Trophoblast cell (in vitro differentiated cells and primary cell): Measurements from ENCODE around the gene MED13L.
A peak's percentile ranks its signal among the peaks of the same experiment; 100 is the strongest.

Experiments
- DNase-seq, 2 donors: peaks; one replicate each; pipeline ENCODE4 v3.0.0-alpha.2; 2016
- H2AFZ ChIP-seq: 2 replicates; pipeline ENCODE4 v1.6.1; 2013; ENCODE audit warnings: low read length, moderate library complexity, mild to moderate bottlenecking; ENCODE audit not compliant: insufficient read depth, poor library complexity
- H2AK5ac ChIP-seq: 2 replicates; pipeline ENCODE4 v1.6.1; 2013; ENCODE audit warnings: mild to moderate bottlenecking, low read length
- H2BK120ac ChIP-seq: 2 replicates; pipeline ENCODE4 v1.6.1; 2013; ENCODE audit warnings: low read length, mild to moderate bottlenecking, moderate library complexity; ENCODE audit not compliant: insufficient read depth, poor library complexity
- H2BK12ac ChIP-seq: 2 replicates; pipeline ENCODE4 v1.6.1; 2013; ENCODE audit warnings: mild to moderate bottlenecking, low read length, moderate library complexity
- H2BK5ac ChIP-seq: 2 replicates; pipeline ENCODE4 v1.6.1; 2013; ENCODE audit warnings: low read length, low read depth, moderate library complexity, mild to moderate bottlenecking; ENCODE audit not compliant: poor library complexity
- H3K14ac ChIP-seq: 2 replicates; pipeline ENCODE4 v1.6.1; 2013; ENCODE audit warnings: mild to moderate bottlenecking, low read length
- H3K18ac ChIP-seq: 2 replicates; pipeline ENCODE4 v1.6.1; 2013; ENCODE audit warnings: mild to moderate bottlenecking, low read length
- H3K23ac ChIP-seq: 2 replicates; pipeline ENCODE4 v1.6.1; 2013; ENCODE audit warnings: low read length
- H3K27ac ChIP-seq: 2 replicates; pipeline ENCODE4 v1.5.1; 2013; ENCODE audit warnings: low read depth, mild to moderate bottlenecking, inconsistent platforms, low read length, moderate library complexity
- H3K27me3 ChIP-seq: 2 replicates; pipeline ENCODE4 v1.6.1; 2013; ENCODE audit warnings: inconsistent platforms, mild to moderate bottlenecking, low read length, moderate library complexity; ENCODE audit not compliant: insufficient read depth
- H3K36me3 ChIP-seq, 2 experiments: 1 replicate in 1 of 2; 2 replicates in 1 of 2; pipeline ENCODE4 v1.6.1; 2013; ENCODE audit warnings: low read length in 2 of 2, mild to moderate bottlenecking in 2 of 2, moderate library complexity in 1 of 2; ENCODE audit not compliant: insufficient read depth in 2 of 2, control insufficient read depth in 1 of 2
- H3K4ac ChIP-seq: 2 replicates; pipeline ENCODE4 v1.6.1; 2013; ENCODE audit warnings: low read depth, mild to moderate bottlenecking, low read length, moderate library complexity
- H3K4me1 ChIP-seq, 2 experiments: 1 replicate in 1 of 2; 2 replicates in 1 of 2; pipeline ENCODE4 v1.6.1; 2013; ENCODE audit warnings: low read length in 2 of 2, mild to moderate bottlenecking in 2 of 2, moderate library complexity in 1 of 2; ENCODE audit not compliant: insufficient read depth in 2 of 2, control insufficient read depth in 1 of 2
- H3K4me2 ChIP-seq: 2 replicates; pipeline ENCODE4 v1.6.1; 2013; ENCODE audit warnings: inconsistent platforms, mild to moderate bottlenecking, low read length, moderate library complexity
- H3K4me3 ChIP-seq: 2 replicates; pipeline ENCODE4 v1.5.1; 2013; ENCODE audit warnings: mild to moderate bottlenecking, low read depth, low read length, inconsistent platforms
- H3K79me1 ChIP-seq: one replicate; pipeline ENCODE4 v1.6.1; 2013; ENCODE audit warnings: low read length
- H3K79me2 ChIP-seq: 2 replicates; pipeline ENCODE4 v1.6.1; 2013; ENCODE audit warnings: low read length, mild to moderate bottlenecking; ENCODE audit not compliant: control insufficient read depth, insufficient read depth, poor library complexity
- H3K9ac ChIP-seq: 2 replicates; pipeline ENCODE4 v1.6.1; 2013; ENCODE audit warnings: mild to moderate bottlenecking, low read length
- H3K9me3 ChIP-seq: 2 replicates; pipeline ENCODE4 v1.6.1; 2013; ENCODE audit warnings: low read depth, mild to moderate bottlenecking, control low read depth, inconsistent platforms, low read length; ENCODE audit not compliant: insufficient read depth
- H4K12ac ChIP-seq: 2 replicates; pipeline ENCODE4 v1.6.1; 2013; ENCODE audit warnings: low read depth, mild to moderate bottlenecking, low read length, moderate library complexity
- H4K8ac ChIP-seq: 2 replicates; pipeline ENCODE4 v1.6.1; 2013; ENCODE audit warnings: low read depth, mild to moderate bottlenecking, low read length, moderate library complexity
- H4K91ac ChIP-seq: one replicate; pipeline ENCODE4 v1.6.1; 2013; ENCODE audit warnings: low read depth, mild to moderate bottlenecking, low read length, moderate library complexity
- WGBS: extraction: QIAGEN DNeasy Blood & Tissue Kit; methylation state at CpG from one replicate; pipeline ENCODE4 v1.1.7; 2013; ENCODE audit warnings: missing lambda C conversion rate; ENCODE audit not compliant: insufficient read length, insufficient coverage; ENCODE audit errors: extremely low coverage; 5-methylcytosine and 5-hydroxymethylcytosine counted together

MED13L gene

DNA sequence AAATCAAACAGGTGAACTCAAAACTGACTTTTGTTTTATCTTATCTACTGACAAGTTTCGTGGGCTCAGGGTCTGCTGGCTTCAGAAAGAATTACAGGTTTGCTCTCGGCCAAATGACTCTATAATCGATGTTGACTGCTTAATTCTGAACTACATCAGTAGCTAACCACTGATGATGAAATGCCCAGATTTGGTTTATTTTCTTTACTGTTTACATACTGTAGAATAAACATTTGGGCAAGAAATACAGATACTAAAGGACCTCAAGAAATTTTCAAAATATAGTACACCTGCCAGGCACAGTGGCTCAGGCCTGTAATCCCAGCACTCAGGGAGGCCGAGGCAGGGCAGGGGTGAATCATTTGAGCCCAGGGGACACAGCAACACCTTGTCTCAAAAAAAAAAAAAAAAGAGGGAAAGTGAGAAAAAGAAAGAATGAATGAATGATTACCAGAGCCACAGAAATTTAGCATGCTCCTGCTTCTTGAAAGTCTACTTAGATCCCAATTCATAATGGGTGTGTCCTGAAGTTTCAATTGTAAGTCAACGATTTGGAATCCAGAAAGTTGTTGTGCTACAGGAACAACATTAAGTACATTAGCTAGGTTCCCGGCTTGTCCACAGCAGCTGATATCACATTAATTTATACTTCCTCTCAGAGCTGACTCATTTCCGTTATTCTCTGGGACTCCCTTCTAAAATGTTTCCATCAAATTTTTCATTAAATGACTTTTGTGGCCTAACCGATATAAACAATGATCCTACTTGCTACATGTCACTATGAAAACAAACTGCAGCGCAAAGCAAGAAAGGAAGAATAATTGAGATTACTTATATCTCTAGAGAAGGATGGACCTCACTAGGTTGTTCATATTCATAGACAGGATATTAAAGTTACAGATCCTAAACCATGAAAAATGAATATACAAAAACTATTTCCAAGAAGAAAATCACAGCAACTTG, 134.3 kb downstream of the MED13L start:
- Histone ChIP-seq H3K79me2 (peaks cover 17% of the 10 kb centered on the region), H2AFZ (no peak overlapping the region), H2AK5ac (no peak overlapping the region), H3K27me3 (no peaks in the 10 kb centered on the region), H3K79me1 (peaks cover 1% of the 10 kb centered on the region), H3K4me3 (no peak overlapping the region), H3K36me3 (no peaks in the 10 kb centered on the region), H3K9ac (no peak overlapping the region), H3K9me3 (no peaks in the 10 kb centered on the region), H3K4ac (peak overlapping the region; percentile 91), H3K27ac (no peak overlapping the region), H4K91ac (no peak overlapping the region), H3K14ac (no peak overlapping the region), H3K23ac (no peak overlapping the region), H3K4me1 (peaks cover 0 to 5% of the 10 kb centered on the region in 2 experiments), H3K18ac (no peak overlapping the region), H3K4me2 (no peak overlapping the region), H2BK12ac (no peak overlapping the region), H2BK120ac (no peak overlapping the region), H4K12ac (no peak overlapping the region), H2BK5ac (no peak overlapping the region), H4K8ac (no peak overlapping the region)
- DNase-seq: peak in 1 of 2 donors; percentile 28
- no CpG with 5 or more reads among the region's 9 CpGs for WGBS

DNA sequence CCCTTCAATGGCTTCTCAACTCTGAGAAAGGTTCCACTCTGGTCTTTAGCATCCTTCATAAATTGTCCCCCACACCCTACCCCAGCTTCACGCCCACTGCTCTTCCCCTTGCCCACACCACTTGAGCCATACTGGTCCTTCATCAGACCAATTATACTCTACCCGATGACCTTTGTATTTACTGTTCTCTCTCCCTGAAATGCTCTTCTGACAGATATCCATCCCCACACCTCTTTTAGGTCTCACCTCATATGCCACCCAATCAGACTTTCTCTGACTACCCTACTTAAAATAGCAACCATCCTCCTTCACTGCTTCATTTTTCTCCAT, 135.7 kb downstream of the MED13L start:
- H3K4me3 ChIP-seq: no peak overlapping the region
- no peak overlapping the region for H4K8ac ChIP-seq
- no peak overlapping the region for H3K14ac ChIP-seq
- H3K27me3 ChIP-seq: no peaks in the 10 kb centered on the region
- peaks cover 1% of the 10 kb centered on the region for H3K79me1 ChIP-seq
- no peak overlapping the region for H2BK120ac ChIP-seq
- H4K12ac ChIP-seq: no peak overlapping the region
- H3K4me2 ChIP-seq: no peak overlapping the region
- peak overlapping the region; percentile 24 for H3K4ac ChIP-seq
- no peak overlapping the region for H3K27ac ChIP-seq
- no peak overlapping the region for H3K23ac ChIP-seq
- no peak overlapping the region for H3K18ac ChIP-seq
- H3K9me3 ChIP-seq: no peaks in the 10 kb centered on the region
- no peaks in the 10 kb centered on the region for H3K36me3 ChIP-seq
- H2AK5ac ChIP-seq: no peak overlapping the region
- H2AFZ ChIP-seq: no peak overlapping the region
- H2BK12ac ChIP-seq: no peak overlapping the region
- no peak overlapping the region for H2BK5ac ChIP-seq
- no peak overlapping the region for H4K91ac ChIP-seq
- no CpG with 5 or more reads among the region's 2 CpGs for WGBS
- peaks cover 0 to 5% of the 10 kb centered on the region in 2 experiments for H3K4me1 ChIP-seq
- DNase-seq: no peak
- H3K79me2 ChIP-seq: peaks cover 18% of the 10 kb centered on the region
- H3K9ac ChIP-seq: no peak overlapping the region

DNA sequence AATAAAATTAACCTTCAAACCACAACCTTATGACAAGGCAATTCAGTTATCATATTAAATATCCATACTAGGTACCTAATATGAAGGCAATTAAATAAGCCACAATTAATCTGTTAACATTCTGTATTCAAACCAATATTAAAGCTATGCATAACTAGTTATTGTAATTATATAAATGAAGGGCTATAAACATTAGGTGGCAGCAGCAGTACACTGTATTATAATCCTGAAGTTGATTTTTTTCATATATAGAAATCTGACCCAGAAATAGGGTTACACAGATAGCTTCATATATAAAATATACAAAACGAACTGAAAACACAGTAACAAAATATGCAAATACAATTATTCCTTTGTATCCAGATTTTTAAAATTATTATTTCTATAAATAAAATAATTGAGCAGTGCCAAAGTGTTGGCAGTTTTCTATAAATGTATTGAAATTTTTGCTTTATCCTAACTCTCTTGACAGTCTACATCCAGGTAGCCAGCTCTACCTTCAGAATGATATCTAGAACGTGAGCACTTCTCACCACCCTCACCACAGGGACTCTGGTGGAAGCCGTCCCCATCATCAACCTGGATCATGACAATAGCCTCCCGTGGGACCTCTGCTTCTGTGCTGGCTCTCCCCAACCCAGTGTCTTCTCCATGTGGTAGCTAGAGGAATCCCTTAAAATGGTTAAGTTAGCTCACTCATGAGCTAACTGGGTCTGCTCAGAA, 136.2 kb downstream of the MED13L start:
- H2BK5ac ChIP-seq: no peak overlapping the region
- no peaks in the 10 kb centered on the region for H3K9me3 ChIP-seq
- H3K9ac ChIP-seq: no peak overlapping the region
- H3K36me3 ChIP-seq: no peaks in the 10 kb centered on the region
- H4K91ac ChIP-seq: no peak overlapping the region
- no peaks in the 10 kb centered on the region for H3K27me3 ChIP-seq
- no peak overlapping the region for H3K27ac ChIP-seq
- WGBS: no CpG with 5 or more reads among the region's 4 CpGs
- no peak overlapping the region for H2BK120ac ChIP-seq
- H3K4ac ChIP-seq: peak overlapping the region; percentile 24
- H3K18ac ChIP-seq: no peak overlapping the region
- H3K4me3 ChIP-seq: no peak overlapping the region
- H3K23ac ChIP-seq: no peak overlapping the region
- H3K79me1 ChIP-seq: peaks cover 1% of the 10 kb centered on the region
- H2AK5ac ChIP-seq: no peak overlapping the region
- no peak overlapping the region for H2AFZ ChIP-seq
- no peak for DNase-seq
- no peak overlapping the region for H4K12ac ChIP-seq
- H4K8ac ChIP-seq: no peak overlapping the region
- no peak overlapping the region for H2BK12ac ChIP-seq
- no peak overlapping the region for H3K14ac ChIP-seq
- peaks cover 14% of the 10 kb centered on the region for H3K79me2 ChIP-seq
- no peak overlapping the region for H3K4me2 ChIP-seq
- H3K4me1 ChIP-seq: peaks cover 0 to 2% of the 10 kb centered on the region in 2 experiments

DNA sequence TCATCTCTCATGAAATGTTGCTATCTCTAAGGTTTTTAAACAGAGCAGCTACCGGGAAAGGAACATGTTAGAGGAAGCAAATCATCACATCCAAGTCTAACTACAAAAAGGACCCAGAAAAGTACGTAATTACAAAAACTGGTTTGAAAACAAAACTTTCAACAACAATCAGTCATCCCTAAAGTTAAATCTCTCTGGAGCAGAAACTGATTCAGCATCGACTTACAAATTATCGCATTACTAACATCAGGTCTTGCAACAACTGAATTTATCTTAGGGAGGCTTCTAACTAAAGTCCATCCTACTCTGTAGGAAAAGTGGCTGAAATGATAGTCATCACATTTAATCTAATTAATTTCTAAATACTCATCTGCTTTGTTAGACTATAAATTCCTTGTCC, 137.0 kb downstream of the MED13L start:
- H3K4me3 ChIP-seq: no peak overlapping the region
- H3K27me3 ChIP-seq: no peaks in the 10 kb centered on the region
- no peak overlapping the region for H2BK5ac ChIP-seq
- H3K18ac ChIP-seq: no peak overlapping the region
- no peaks in the 10 kb centered on the region for H3K9me3 ChIP-seq
- no peak overlapping the region for H3K27ac ChIP-seq
- H4K12ac ChIP-seq: no peak overlapping the region
- no peak overlapping the region for H3K4me2 ChIP-seq
- H4K91ac ChIP-seq: no peak overlapping the region
- no peak for DNase-seq
- H2AK5ac ChIP-seq: no peak overlapping the region
- no CpG with 5 or more reads among the region's 4 CpGs for WGBS
- peaks cover 12% of the 10 kb centered on the region for H3K79me2 ChIP-seq
- H3K23ac ChIP-seq: no peak overlapping the region
- no peak overlapping the region for H3K4ac ChIP-seq
- no peak overlapping the region for H4K8ac ChIP-seq
- H3K4me1 ChIP-seq: no peaks in the 10 kb centered on the region
- no peaks in the 10 kb centered on the region for H3K36me3 ChIP-seq
- H2BK120ac ChIP-seq: no peak overlapping the region
- no peaks in the 10 kb centered on the region for H3K79me1 ChIP-seq
- H2AFZ ChIP-seq: no peak overlapping the region
- H3K14ac ChIP-seq: no peak overlapping the region
- no peak overlapping the region for H2BK12ac ChIP-seq
- no peak overlapping the region for H3K9ac ChIP-seq
